NCI-H510A (cell line): ENCODE measurements around the gene MRM1.

Experiments used
- DNase-seq: peaks from one replicate; lab custom pipeline; 2025; lab: John Stamatoyannopoulos, UW

MRM1 gene

GRCh38 chr17:36601303-36602029, at the start of gene MRM1:
TSS of gene MRM1 (plus strand) at chr17:36601583. CDS start at chr17:36601811, 228 bp downstream.
- DNase-seq, result peak; percentile 77

- no peak for DNase-seq
Measured at GRCh38 chr17:36553459-36553858, 47.9 kb upstream of the MRM1 start.

- no peak for DNase-seq
Measured at GRCh38 chr17:36566081-36566480, 35.3 kb upstream of the MRM1 start.

GRCh38 chr17:36575028-36575427, 26.4 kb upstream of the MRM1 start:
- DNase-seq, result no peak

DNA sequence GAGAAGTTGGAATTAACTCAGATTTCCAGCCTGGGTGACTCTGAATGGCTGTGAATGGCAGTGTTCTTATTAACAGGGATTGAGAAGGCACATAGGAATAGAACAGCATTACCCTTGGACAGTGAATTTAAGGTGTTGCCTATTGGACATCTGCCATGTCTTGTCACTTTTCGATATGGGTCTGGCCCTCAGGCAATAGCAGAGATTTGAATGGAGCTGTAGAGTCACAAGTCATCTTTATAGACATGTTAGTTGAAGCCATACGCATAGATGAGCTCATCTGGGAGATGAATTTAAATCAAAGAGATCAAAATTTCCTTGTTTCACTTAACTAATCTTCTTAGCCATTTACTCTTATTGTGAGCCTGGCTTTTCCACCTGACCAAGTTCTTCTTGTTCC, 24.6 kb upstream of the MRM1 start:
- DNase-seq, result no peak

DNA sequence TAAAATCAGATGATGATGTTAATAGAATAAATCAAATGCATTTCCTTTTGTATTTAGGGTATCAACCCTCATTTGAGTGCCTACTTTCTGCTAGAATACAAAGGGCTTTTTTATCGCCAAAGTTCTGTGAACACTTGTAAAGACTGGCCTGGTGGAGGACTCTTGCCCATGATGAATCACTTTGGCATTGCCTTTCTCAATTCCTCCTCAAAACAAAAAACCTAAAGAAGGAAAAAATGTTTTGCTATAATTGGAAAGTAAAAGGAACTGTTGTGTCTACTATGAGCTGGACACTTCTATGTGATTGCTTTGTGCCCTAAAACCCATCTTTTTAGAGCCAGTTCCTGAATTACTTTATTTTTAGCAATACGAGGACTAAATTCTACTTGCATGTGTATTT, 22.7 kb upstream of the MRM1 start:
- DNase-seq, result no peak

DNA sequence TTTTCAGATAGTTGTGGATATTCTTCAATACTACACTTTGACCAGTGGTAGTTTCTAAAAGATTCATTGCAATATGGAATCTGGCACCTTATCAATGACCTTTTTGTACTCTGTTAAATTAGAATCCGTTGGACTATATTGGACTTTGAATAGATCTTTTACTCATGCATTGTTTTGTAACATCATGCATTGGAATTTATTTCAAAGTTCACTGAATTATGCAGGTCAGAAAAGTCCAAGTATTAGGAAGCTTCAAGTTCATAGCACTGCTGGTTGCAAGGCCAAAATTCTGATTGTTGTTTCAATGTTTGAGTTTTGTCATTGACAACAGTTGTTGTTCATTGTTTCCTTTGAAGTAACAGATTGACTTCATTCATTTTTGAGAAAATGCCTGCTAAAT, 17.6 kb upstream of the MRM1 start:
- DNase-seq, result no peak

- no peak for DNase-seq
Measured at GRCh38 chr17:36586138-36586537, 15.2 kb upstream of the MRM1 start.

DNA sequence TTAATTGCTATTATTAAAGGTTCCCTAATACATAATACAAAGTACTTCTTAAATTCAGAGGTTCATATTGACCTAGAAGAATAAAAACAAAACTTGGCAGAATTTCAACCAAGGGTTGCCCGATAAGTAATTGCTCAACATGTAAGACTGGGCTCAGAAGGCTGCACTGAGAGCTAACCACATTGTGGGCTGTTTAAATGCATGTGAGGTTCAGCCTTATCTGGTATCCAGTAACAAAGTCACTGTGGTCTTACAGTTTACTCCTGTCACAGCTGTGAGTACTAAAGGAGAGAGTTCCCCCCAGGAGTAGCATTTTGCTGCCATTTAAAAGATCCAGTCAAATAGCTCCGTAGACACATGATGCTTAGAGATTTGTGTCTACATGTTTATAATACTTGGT, 11.3 kb upstream of the MRM1 start:
- DNase-seq, result no peak

GRCh38 chr17:36591434-36592315, 9.7 kb upstream of the MRM1 start, which contains the start of gene DHRS11:
TSS of gene DHRS11 (plus strand) at chr17:36591879. CDS start at chr17:36592010, 131 bp downstream.
- peak; percentile 58 for DNase-seq

DNA sequence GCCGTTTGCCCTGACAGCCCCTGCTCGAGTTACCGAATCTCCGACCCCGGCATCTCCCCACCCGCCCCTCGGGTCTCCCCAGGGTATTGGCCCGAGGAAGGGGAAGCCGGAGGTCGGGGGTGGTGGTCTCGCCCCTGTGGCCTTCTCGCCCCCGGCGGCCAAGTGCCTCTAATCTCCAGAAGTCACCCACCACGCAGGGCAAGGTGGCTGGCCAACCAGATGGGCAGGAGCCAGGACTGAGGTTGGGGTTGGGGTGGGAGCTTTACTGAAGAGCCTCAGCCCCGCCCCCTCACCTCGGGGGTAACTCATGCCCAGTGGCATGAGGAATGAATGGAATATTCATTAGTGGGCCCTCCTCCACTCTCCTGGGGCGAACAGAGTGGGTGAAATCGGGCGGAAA, 9.1 kb upstream of the MRM1 start:
- DNase-seq, result peak; percentile 20

DNA sequence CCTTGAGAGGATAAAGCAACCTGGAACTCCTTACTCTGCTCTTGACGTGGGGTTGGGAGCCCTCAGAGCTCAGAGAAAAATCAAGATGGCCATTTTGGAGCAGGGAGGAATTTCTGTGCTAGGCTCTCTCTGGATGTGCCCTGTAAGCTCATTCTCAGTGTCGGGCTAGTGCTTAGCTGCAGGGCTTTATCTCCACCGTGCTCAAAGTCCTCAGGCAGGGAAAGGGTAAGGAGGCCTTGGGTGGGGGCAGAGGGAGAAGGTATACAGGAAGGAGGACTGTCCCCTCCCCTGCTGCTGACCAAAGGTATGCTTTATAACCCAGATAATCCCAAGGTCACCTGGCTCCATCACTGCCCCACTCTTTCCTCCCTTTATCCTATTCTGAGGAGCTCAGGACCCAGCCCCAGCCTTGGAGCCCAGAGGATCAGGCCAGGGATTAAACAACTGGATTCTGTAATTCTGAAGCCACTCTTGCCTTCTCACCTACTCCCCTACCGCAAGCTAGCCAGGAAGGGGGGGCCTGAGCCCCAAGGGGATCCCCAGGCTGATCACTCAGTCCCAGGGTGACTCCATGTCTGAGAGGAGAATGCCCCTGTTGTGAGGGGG, 8.6 kb upstream of the MRM1 start:
- no peak for DNase-seq

DNA sequence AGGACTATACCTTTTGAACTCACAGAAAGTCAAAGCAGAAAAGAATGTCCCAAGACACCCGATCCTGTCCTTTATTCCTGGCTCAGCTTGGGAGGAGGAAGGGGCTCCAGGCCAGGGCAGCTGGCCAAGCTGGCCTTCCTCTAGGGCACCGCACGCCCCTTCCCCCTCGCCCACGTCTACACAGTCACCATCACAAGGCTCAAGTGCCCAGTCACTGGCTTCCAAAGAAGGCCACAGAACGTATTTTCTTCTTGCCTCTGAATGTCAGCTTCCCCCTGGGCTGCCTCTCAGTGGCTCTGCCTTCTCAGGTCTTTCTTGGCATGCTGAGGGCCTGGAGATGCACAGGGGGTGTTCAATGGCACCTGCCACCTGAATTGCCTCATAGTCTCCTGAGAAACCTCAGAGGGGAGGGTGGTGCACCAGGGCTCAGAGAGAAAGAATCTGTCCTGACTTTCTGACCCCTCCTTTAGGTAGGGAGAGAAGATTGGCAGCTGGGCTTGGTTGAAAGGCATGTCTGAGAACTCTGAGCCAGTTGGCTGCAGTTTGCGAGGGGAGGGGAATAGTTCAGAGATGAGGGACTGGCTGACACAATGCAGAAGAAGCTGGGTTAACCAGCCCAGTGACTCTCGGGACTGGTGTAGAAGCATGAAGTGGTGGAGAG, 7.6 kb upstream of the MRM1 start:
- no peak for DNase-seq

DNA sequence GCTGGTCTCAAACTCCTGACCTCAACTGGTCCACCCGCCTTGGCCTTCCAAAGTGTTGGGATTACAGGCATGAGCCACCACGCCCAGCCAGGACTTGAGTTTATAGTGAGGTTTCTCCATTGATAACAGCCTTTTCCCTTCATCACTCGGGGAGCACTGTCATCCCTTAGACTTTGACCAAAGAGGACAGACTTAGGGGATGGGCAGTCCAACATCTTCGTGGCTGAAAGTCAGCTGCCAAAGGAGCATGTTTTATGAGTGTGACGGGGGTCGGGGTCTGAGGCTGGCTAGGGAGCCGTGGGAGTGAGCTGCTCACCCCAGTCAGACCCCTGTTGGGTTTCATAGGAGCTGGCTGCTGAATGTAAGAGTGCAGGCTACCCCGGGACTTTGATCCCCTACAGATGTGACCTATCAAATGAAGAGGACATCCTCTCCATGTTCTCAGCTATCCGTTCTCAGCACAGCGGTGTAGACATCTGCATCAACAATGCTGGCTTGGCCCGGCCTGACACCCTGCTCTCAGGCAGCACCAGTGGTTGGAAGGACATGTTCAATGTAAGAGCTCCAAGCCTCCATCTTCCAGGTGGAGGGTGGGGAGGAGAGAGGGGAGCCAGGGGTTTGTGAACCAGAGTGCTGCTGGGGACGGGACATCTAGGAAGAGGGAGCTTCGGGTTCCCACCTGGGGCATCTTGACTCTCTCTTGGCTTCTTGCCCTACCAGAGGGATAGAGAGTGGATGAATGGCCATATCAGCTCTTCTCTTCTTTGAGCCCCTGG, 6.6 kb upstream of the MRM1 start:
- no peak for DNase-seq

GRCh38 chr17:36597226-36597625, 4.2 kb upstream of the MRM1 start:
- DNase-seq, result no peak

DNA sequence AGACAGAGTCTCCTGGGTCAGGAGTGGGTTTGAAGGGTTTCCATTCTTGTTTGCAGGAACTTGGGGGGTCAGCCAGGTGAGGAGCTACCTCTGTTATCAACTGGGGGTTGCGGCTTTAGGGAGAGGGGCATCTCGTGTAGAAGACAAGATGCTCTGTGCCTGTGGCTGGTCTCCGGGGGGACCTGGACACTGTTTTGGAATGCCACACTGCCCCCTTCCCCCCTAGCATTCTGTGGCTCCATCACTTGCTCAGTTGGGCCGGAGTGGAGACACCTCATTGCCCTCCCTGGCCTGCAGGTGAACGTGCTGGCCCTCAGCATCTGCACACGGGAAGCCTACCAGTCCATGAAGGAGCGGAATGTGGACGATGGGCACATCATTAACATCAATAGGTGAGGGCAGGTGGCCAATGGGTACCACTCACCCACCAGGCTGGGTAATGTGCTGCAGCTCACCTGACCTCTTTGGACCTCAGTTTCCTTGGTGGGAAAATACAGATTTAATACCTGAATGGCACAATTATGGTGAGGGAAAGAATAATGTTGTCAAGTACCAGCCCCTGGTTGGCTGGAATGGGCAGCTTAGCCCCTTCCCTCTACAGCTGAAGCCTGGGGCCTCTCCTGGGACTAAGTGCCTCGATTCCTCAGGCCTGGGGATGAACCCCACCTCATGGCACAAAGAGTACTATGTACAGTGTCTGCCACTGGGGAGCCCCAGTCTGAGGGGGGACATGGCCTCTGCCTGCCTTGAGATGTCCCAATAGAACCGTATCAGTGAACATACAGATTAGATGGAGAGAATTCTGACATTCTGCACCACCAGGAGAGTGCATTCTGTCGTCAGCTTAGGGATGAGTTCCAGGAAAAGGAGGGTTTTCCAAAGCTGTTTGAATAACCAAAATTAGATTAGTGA, 3.3 kb upstream of the MRM1 start:
- DNase-seq, result no peak

DNA sequence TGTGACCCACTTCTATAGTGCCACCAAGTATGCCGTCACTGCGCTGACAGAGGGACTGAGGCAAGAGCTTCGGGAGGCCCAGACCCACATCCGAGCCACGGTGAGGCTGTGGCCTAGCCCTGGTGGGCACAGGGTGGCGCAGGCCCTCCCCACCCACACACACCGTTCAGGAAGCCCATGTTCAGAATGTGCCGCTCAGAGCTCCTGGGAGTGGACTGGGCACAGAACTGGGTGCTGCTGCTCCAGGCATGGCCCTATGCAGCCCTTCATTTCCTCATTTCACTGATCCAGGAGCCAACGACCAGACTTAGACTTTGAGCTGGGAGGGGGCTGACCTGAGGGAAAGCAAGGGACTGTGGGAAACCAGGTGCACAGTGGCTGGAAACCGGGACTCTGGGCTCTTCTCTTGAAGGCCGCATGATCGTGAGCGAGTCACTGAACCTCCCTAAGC, 2.4 kb upstream of the MRM1 start:
- no peak for DNase-seq

- no peak for DNase-seq
Measured at GRCh38 chr17:36599546-36600250, 1.7 kb upstream of the MRM1 start.

GRCh38 chr17:36600465-36600864, 918 bp upstream of the MRM1 start:
- DNase-seq, result no peak

DNA sequence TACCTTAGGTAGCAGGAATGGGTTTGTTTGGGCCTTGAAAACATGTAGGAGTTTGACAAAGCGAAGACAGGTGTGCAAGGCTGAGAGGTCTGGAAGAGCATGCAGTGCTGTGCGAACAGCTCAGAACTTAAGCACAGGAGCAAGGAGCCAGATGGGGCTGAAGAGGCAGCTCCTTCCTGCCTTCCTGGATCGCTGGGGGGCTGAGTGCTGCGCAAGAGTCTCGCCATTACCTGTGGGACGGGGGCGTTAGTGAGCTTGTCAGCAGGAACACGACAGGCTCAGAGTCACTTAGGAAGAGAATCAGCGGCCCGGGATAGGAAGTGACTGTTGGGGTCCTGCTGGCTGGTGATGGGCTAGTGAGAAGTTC, 464 bp upstream of the MRM1 start:
- DNase-seq, result no peak
